IMR-90 (cell line): ENCODE results near the gene ST6GALNAC5. TPM values are rescaled to one million over a fixed set of nuclear protein-coding genes. Genes with fewer than 3 reads are reported as not detected.
"Not testable (repeated sequence)": the region's sequence is repeated elsewhere in the genome, so short reads cannot be mapped to it uniquely, and the experiment has no call there.

Experiments used
- ATAC-seq: fragments of 200-7000 bp; cut with Tn5 transposase; 2 replicates; pipeline ENCODE4 v1.9.1; 2020; ENCODE audit warnings: low read depth, mild to moderate bottlenecking, moderate library complexity
- BruUV-seq: library from RNA; stranded (reverse); fragments of 400-500 nt; replicated peaks from 2 replicates; lab custom pipeline; 2021; lab: Mats Ljungman, UMichigan
- CTCF ChIA-PET: fragments of 300-600 bp; formaldehyde crosslinking; extraction: SDS; loops from one replicate; lab custom pipeline; 2021; ENCODE audit warnings: antibody characterized with exemption; lab: Yijun Ruan, JAX
- POLR2A ChIA-PET: fragments of 300-600 bp; sonication (Branson Sonifier 250); formaldehyde crosslinking; loops from one replicate; lab custom pipeline; 2022; ENCODE audit warnings: antibody characterized with exemption; ENCODE audit not compliant: unreplicated experiment; lab: Charles Lee
- DNase-seq: peaks from one replicate; pipeline ENCODE4 v3.0.0; 2013
- H2AFZ ChIP-seq: replicated peaks from 2 replicates; pipeline ENCODE3; 2013; ENCODE audit warnings: low read length, mild to moderate bottlenecking; ENCODE audit not compliant: poor library complexity
- H2AK5ac ChIP-seq: 2 replicates; pipeline ENCODE4 v1.6.1; 2013; ENCODE audit warnings: low read depth, low read length, inconsistent platforms
- H2AK9ac ChIP-seq: replicated peaks from 2 replicates; pipeline ENCODE3; 2013; ENCODE audit warnings: mild to moderate bottlenecking, low read depth, low read length, moderate library complexity; ENCODE audit not compliant: poor library complexity
- H2BK120ac ChIP-seq: 2 replicates; pipeline ENCODE4 v1.6.1; 2013; ENCODE audit warnings: low read depth, low read length, inconsistent platforms
- H2BK15ac ChIP-seq: 3 replicates; pipeline ENCODE4 v1.6.1; 2013; ENCODE audit warnings: low read depth, low read length, inconsistent platforms
- H2BK20ac ChIP-seq: 2 replicates; pipeline ENCODE4 v1.6.1; 2013; ENCODE audit warnings: low read depth, mild to moderate bottlenecking, inconsistent platforms, low read length, moderate library complexity
- H2BK5ac ChIP-seq: 2 replicates; pipeline ENCODE4 v1.6.1; 2013; ENCODE audit warnings: mild to moderate bottlenecking, low read depth, low read length, inconsistent platforms; ENCODE audit not compliant: poor library complexity, severe bottlenecking
- H3K14ac ChIP-seq: replicated peaks from 2 replicates; pipeline ENCODE4 v1.6.1; 2013; ENCODE audit warnings: low read depth, low read length, inconsistent platforms
- H3K18ac ChIP-seq: 2 replicates; pipeline ENCODE4 v1.6.1; 2013; ENCODE audit warnings: low read depth, low read length, control low read depth
- H3K23ac ChIP-seq: 2 replicates; pipeline ENCODE4 v1.6.1; 2013; ENCODE audit warnings: low read depth, low read length, inconsistent platforms
- H3K27ac ChIP-seq: 2 replicates; pipeline ENCODE4 v1.5.1; 2013; ENCODE audit warnings: mild to moderate bottlenecking, control low read depth, low read length; ENCODE audit not compliant: insufficient read depth
- H3K27me3 ChIP-seq: 2 replicates; pipeline ENCODE4 v1.6.1; 2013; ENCODE audit warnings: low read length; ENCODE audit not compliant: control insufficient read depth, insufficient read depth
- H3K36me3 ChIP-seq: 2 replicates; pipeline ENCODE4 v1.6.1; 2013; ENCODE audit warnings: low read length, mixed read lengths; ENCODE audit not compliant: control insufficient read depth, insufficient read depth
- H3K4ac ChIP-seq: 2 replicates; pipeline ENCODE4 v1.6.1; 2013; ENCODE audit warnings: low read depth, low read length, inconsistent platforms
- H3K4me1 ChIP-seq: 2 replicates; pipeline ENCODE4 v1.6.1; 2013; ENCODE audit warnings: low read length, mixed read lengths; ENCODE audit not compliant: control insufficient read depth, insufficient read depth
- H3K4me2 ChIP-seq: 2 replicates; pipeline ENCODE4 v1.6.1; 2013; ENCODE audit warnings: low read depth, mild to moderate bottlenecking, control low read depth, low read length, moderate library complexity
- H3K4me3 ChIP-seq: 2 replicates; pipeline ENCODE4 v1.5.1; 2013; ENCODE audit warnings: low read depth, mild to moderate bottlenecking, control low read depth, low read length, moderate library complexity; ENCODE audit not compliant: insufficient read depth
- H3K56ac ChIP-seq: 2 replicates; pipeline ENCODE4 v1.6.1; 2013; ENCODE audit warnings: low read length, inconsistent platforms; ENCODE audit not compliant: insufficient read depth; ENCODE audit errors: extremely low read depth
- H3K79me1 ChIP-seq, 2 experiments: 2 replicates each; pipeline ENCODE4 v1.6.1; 2013; ENCODE audit warnings: low read length in 2 of 2, inconsistent platforms in 1 of 2, low read depth in 1 of 2
- H3K9ac ChIP-seq: 2 replicates; pipeline ENCODE4 v1.6.1; 2013; ENCODE audit warnings: low read depth, low read length, control low read depth
- H3K9me1 ChIP-seq: 2 replicates; pipeline ENCODE4 v1.6.1; 2013; ENCODE audit warnings: low read length, inconsistent platforms; ENCODE audit not compliant: insufficient read depth
- H3K9me3 ChIP-seq: 2 replicates; pipeline ENCODE4 v1.6.1; 2013; ENCODE audit warnings: low read length; ENCODE audit not compliant: control insufficient read depth, insufficient read depth
- H4K20me1 ChIP-seq: 2 replicates; pipeline ENCODE4 v1.6.1; 2013; ENCODE audit warnings: low read length, inconsistent platforms; ENCODE audit not compliant: insufficient read depth
- H4K5ac ChIP-seq: 2 replicates; pipeline ENCODE4 v1.6.1; 2013; ENCODE audit warnings: mild to moderate bottlenecking, low read depth, low read length, control low read depth
- H4K8ac ChIP-seq, 2 experiments: 2 replicates each; pipeline ENCODE4 v1.6.1; 2013; ENCODE audit warnings: low read depth in 2 of 2, low read length in 2 of 2, control low read depth in 1 of 2, inconsistent platforms in 1 of 2
- H4K91ac ChIP-seq: 2 replicates; pipeline ENCODE4 v1.6.1; 2013; ENCODE audit warnings: low read depth, low read length, inconsistent platforms; ENCODE audit not compliant: insufficient read depth
- WGBS, 2 experiments: methylation state at CpG; one replicate each; pipeline versions ENCODE4 v1.1.5 to v1.1.7; 2013; ENCODE audit warnings: missing lambda C conversion rate in 2 of 2; ENCODE audit not compliant: insufficient read length in 1 of 2; ENCODE audit errors: extremely low coverage in 2 of 2; 5-methylcytosine and 5-hydroxymethylcytosine counted together
- dilution Hi-C: fragments of 300-500 bp; cut with HindIII; formaldehyde crosslinking; loops from one replicate; pipeline ENCODE4 v1.14.3; 2018; ENCODE audit warnings: low sequenced_read_pairs; ENCODE audit not compliant: unreplicated experiment
- in situ Hi-C: fragments of 300-500 bp; cut with MboI; formaldehyde crosslinking; loops from 3 replicates; pipeline ENCODE4 v1.14.3; 2019; ENCODE audit warnings: low sequenced_read_pairs, inconsistent platforms, mixed read lengths
- intact Hi-C: fragments of 100-400 bp; cut with micrococcal nuclease; formaldehyde crosslinking; loops from 2 replicates; pipeline ENCODE4 v1.10.0; 2022
- polyA plus RNA-seq, 3 experiments: library from polyadenylated mRNA; depleted of rRNA; stranded (reverse); fragments of >200 nt; gene quantifications; 2 replicates each; pipeline ENCODE4 v1.2.3, GENCODE V29; 2012; ENCODE audit warnings: low replicate concordance in 1 of 3
- total RNA-seq: library from RNA; depleted of rRNA; stranded (reverse); fragments of >200 nt; gene quantifications from 2 replicates; pipeline ENCODE4 v1.2.3, GENCODE V29; 2012

The ST6GALNAC5 gene
- total and polyA plus RNA-seq, 2 of the 4 experiments (the other 2 are of a cell fraction): 3.4 to 4.0 TPM

- H4K20me1 ChIP-seq, DNase-seq, H3K4ac ChIP-seq, H3K4me3 ChIP-seq, H3K18ac ChIP-seq, H3K79me1 ChIP-seq, H3K27ac ChIP-seq, H3K4me1 ChIP-seq, H4K8ac ChIP-seq, H2BK20ac ChIP-seq, CTCF ChIA-PET, H2AK9ac ChIP-seq, H2BK120ac ChIP-seq, H2AK5ac ChIP-seq, intact Hi-C loops, H2BK15ac ChIP-seq, POLR2A ChIA-PET, H3K27me3 ChIP-seq, H3K9ac ChIP-seq, H3K14ac ChIP-seq, H2AFZ ChIP-seq, in situ Hi-C loops, H3K56ac ChIP-seq, H4K5ac ChIP-seq, H4K91ac ChIP-seq, H3K23ac ChIP-seq, H3K4me2 ChIP-seq, ATAC-seq, H3K36me3 ChIP-seq, H3K9me1 ChIP-seq, dilution Hi-C loops, H3K9me3 ChIP-seq, H2BK5ac ChIP-seq, BruUV-seq: not testable (repeated sequence)
- no CpG with 5 or more reads among the region's 3 CpGs for WGBS, 2 experiments
Measured at GRCh38 chr1:76981267-76981666, 114.0 kb downstream of the ST6GALNAC5 start.
